Keratinocyte (primary cell): ENCODE measurements around the gene MRPS14.

Experiments used
- CTCF ChIP-seq, 3 experiments: IDR thresholded peaks in 1 of 3; conservative IDR thresholded peaks in 1 of 3; optimal IDR thresholded peaks in 1 of 3; 2 replicates in 2 of 3; 3 replicates in 1 of 3; pipeline versions ENCODE3 to v1.5.1; 2011; ENCODE audit warnings: low read length in 3 of 3, mild to moderate bottlenecking in 3 of 3, moderate library complexity in 2 of 3, control low read depth in 1 of 3, inconsistent platforms in 1 of 3; ENCODE audit not compliant: insufficient read depth in 2 of 3; ENCODE audit errors: extremely low read depth in 1 of 3
- EZH2 ChIP-seq: IDR thresholded peaks from one replicate; pipeline ENCODE4 v1.6.1; 2012; ENCODE audit warnings: inconsistent platforms, mild to moderate bottlenecking, low read length, moderate library complexity

- TF ChIP-seq CTCF (optimal IDR thresholded peaks at IDR 0.05 in 1 of 3, IDR thresholded peaks at IDR 0.05 in 1 of 3, conservative IDR thresholded peaks at IDR 0.05 in 1 of 3; ENCODE audit: extremely low read depth in 1 of 3, insufficient read depth in 2 of 3, low read length in 3 of 3) (no peak), EZH2 (no peak)
These were observed 47.5 kb downstream of the MRPS14 start for GRCh38 chr1:174975764-174976163.
